NCI-H2227 (cell line): ENCODE measurements around the gene GLCCI1.

Experiments
- DNase-seq: peaks from one replicate; lab custom pipeline; 2025; ENCODE audit not compliant: unreplicated experiment; lab: John Stamatoyannopoulos, UW

Gene GLCCI1

DNA sequence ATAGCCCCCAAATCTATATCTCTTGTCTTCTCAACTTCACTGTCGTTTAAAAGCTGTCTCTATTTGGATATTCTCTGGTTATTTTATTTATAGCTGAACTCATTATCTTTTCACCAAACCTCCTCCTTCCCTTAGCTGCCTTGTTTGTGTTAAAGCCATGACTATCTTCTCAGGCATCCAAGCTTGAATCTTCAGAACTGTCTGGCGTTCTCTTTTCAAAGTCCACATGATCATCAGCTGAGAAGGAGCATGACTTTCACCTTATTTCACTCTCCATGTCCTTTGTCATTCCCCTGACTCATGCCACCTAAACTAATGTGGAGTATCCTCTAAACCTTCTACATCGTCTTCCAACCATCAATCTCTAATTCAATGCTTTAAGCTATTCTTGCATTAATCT is 5.7 kb upstream of the GLCCI1 start:
- no peak for DNase-seq

DNA sequence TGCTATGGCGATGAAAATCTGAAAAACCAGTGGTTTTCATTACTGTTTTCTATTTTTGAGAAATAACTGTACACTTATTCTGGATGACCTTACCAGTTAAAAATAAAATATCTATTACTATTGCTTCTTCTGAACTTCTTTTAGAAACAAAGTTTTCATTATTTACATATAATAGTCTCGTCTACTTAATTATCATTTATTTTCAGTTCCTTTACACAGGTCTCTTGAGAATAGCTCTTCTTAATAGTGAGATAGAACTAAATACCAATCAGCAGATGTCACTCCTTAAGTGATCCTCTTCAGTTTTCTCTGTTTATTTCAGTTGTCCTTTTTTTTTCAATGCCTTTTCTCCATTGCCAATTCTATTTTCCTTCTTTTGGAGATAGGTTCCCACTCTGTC is 4.3 kb upstream of the GLCCI1 start:
- DNase-seq = no peak

- DNase-seq = no peak
These were observed 3.9 kb upstream of the GLCCI1 start for GRCh38 chr7:7964691-7965090.

GRCh38 chr7:7965301-7965700 is 3.3 kb upstream of the GLCCI1 start:
- DNase-seq = no peak

- no peak for DNase-seq
These were observed 2.4 kb upstream of the GLCCI1 start for GRCh38 chr7:7966141-7966734.

DNA sequence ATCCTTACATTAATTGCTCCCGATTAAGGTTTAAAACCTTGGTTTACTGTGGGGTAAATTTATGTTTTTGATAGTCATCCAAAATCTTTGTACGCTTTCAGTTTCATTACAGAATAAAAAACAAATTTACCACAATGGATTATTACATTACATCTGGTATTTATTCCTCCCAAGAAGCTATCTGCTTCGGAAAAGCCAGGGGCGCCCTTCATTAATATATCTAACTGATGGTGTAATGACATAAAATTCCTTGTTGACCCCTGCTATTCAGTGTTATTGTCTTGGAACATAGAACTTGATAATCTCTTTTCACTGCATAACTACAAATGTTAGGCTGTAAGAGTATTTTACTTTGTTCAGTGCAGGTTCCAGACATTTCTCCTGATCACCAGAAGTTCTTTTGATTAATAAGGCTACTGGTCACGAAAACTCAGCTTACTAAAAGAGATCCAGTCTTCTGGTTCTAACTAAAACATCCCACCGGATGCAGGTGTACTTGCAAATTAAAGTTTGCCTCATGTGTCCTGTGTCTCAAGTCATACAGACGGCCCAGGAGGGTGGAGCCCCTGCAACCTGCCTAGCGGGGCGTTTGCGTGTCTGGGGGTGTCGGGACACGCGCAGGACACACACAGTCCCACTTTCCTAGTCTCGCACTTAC is 581 bp upstream of the GLCCI1 start:
- DNase-seq = no peak

DNA sequence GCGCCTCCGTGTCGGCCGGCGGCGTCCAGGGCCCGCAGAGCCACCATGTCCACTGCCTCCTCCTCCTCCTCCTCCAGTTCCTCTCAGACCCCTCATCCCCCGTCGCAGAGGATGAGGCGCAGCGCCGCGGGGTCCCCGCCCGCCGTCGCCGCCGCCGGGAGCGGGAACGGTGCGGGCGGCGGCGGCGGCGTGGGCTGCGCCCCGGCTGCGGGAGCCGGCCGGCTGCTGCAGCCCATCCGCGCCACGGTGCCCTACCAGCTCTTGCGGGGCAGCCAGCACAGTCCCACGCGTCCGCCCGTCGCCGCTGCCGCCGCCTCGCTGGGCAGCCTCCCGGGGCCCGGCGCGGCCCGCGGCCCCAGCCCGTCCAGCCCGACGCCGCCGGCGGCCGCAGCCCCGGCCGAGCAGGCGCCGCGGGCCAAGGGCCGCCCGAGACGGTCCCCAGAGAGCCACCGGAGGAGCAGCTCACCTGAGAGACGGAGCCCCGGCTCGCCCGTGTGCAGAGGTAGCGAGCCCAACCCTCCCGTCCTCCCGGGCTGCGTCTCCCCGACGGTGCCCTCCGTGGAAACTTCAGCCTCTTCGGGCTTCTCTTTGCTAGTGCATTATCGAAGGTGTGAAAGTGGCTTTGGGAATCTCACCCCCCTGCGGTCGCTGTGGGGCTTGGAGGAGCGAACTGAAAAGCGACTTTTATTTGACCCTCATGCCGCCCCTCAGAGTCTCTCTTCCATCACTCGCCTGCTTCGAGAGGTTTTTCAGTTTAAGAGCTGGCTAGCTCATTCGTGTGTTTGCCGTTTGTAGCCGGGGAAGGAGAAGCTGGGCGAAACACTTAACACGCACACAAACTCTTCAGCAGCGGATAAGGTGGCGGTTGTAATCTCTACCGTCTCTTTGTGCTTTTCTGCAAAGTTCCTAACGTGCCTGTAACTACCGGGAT is 975 bp downstream of the GLCCI1 start:
- peak; percentile 48 for DNase-seq

DNA sequence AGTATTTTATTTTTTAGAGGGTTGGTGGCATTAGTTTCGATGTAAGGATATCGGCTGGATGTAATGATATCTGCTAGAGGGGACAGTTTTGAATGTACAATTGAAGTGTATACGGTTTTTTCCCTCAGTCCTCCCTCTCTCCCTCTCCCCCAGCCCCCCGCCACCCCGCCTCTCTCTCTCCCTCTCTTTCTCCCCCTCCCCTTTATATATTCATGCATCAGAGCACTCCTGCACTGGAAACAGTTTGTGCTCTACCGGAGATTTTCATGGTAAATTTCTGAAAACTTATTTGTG is 1.6 kb downstream of the GLCCI1 start:
- peak; percentile 30 for DNase-seq

- DNase-seq = peak; percentile 20
These were observed 2.1 kb downstream of the GLCCI1 start for GRCh38 chr7:7970531-7971307.

DNA sequence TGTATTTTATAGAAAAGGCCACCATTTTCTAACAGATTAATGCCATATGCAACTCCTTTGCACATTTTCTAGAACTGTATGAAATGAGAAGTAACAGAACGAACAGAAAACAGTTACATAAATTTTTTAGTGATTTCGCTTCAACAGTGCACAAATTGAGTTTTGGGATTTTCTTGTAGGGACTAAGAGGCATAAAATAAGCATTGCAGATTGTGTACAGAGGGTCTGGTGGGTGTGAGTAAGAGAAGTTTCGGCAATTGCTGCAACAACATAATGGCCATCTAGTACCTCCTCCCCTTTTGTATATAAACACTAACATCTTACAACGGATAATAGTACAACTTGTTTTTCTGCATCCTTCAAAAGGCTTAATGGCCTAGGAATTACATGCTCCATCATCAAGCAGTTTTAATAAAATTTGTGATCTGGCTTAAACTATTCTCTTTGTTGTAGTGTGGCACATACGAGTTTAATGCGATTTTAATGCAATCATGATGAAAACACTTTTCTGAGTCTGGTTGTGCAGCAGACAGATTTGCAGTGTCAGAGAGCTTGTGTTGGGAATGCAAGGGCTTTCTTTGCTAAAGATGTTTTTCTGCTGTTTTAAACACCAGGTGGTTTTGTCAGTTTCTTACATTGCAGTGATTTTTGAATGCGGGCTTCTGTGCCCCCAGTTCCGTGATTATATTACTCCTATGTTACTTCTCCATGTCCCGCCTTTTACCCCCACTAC is 2.9 kb downstream of the GLCCI1 start:
- no peak for DNase-seq

DNA sequence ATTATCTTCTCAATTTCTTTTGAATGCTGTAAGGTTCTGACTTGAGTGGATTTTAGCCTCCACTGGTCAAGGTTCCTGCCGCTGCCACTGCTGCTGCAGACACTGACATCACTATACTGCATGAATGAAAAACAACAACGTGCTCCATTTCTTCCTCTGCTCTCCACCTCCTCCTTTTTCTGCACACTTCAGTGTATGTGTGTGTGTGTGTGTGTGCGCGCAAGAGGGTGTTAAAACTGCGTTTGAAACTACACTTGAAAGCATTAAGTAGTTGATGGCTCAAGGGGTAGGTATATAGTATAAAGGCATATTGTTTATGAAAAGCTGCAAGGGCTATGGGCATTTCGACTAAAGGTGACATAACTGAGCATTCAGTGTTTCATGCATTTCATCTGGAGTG is 3.5 kb downstream of the GLCCI1 start:
- peak; percentile 50 for DNase-seq

DNA sequence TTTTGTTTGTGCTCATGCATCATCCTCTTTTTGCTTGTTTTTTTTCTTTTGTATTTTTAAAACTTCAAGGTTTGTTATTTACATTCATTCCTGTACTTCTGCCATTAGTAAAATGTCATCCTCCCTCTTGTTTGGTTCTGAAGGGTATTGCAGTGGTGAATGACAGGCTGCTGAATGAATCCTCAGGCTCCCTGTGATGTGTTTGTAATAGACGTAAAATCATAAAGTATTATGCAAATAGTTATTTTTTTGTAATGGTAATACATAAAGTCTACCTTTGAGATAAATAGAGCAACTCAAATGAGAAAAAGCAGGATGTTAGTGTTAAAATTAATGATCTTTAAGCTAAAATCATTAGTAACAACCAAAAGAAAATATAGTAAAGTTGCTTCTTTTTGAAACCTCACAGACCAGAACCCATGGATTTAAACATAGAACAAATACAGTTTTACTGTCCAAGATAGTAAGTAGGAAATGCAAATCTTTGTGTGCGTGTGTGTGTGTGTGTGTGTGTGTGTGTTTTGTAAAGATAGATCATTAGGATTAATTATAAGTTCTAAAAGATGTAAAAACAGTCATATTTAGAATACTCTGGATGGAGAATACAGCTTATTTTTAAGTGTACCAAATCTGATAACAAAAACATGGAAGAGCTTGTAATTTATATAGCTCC is 4.5 kb downstream of the GLCCI1 start:
- DNase-seq = no peak

DNA sequence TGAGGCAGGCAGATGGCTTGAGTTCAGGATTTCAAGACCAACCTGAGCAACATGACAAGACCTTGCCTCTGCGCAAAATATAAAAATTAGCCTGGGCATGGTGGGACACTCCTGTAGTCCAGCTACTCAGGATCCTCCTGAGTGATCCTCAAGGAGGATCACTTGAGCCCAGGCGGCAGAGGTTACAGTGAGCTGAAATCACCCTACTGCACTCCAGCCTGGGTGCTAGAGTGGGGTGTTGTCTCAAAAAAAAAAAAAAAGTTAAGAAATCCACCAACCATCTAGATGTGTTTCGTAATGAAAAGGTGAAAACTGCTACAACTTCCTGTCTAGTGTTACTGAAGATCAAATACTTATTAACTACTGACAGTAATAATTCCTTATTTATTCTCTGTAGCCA is 8.1 kb downstream of the GLCCI1 start:
- DNase-seq = no peak

DNA sequence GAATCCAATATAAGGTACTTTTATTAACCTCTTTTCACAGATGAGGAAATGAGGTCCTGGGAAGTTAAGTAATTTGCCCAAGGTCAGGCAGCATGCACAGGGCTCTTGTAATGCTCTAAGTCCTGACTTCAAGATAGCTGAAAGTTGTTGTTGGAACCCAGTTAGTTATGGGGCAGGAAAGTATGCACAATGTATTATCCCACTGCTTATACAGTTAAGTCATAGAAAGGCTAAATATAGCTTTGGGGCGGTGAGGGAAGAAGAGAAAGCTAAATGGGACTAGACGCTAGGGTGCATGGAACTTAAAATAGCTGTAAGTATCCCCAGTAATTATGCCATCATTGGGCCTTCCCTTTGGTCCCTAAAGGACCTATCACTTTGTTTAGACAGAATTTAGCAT is 9.2 kb downstream of the GLCCI1 start:
- no peak for DNase-seq

- no peak for DNase-seq
These were observed 10.3 kb downstream of the GLCCI1 start for GRCh38 chr7:7978860-7979259.

GRCh38 chr7:7979558-7979957 is 11.0 kb downstream of the GLCCI1 start:
- no peak for DNase-seq

DNA sequence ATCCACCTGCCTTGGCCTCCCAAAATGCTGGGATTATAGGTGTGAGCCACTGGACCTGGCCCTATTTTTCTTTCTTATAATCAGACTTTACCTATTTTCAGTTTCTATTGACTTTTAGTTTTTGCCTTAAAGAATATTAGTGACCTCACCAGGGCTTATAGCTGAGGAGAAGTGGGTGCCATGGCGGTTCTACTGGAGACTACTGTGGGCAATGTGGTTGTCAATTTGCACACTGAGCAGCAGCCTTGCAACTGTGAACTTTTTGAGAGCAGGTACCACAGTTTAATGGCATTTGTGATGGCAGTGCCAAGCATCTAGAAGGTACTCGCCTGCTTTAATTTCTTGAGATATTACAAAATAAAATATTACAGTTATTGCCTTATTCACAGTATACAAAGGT is 11.5 kb downstream of the GLCCI1 start:
- no peak for DNase-seq

- no peak for DNase-seq
These were observed 14.3 kb downstream of the GLCCI1 start for GRCh38 chr7:7982904-7983303.

DNA sequence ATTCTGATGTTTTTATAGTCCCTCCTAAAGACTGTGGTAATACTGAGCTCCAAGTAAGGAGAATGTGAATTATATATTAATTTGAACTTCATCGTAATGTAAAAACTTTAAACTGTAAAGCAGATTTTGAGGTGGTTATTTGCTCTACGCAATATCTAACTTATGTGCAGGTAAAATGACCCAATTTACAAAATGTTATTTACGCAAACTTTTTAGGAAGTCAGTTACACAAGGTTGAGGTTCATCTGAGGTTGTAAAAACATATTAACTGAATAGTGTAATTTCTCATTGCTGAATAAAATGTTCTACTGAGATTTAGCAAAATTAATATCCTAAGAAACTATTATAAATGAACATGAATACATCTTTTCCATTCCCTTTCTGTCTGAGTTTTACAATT is 15.8 kb downstream of the GLCCI1 start:
- no peak for DNase-seq

- DNase-seq = no peak
These were observed 20.1 kb downstream of the GLCCI1 start for GRCh38 chr7:7988706-7989105.
